Thyroid gland (tissue), 4 donors: ENCODE measurements around the gene CTDSPL2.
"Not testable (repeated sequence)": the region's sequence is repeated elsewhere in the genome, so short reads cannot be mapped to it uniquely, and the experiment has no call there.

Source experiments
- CTCF ChIP-seq, 6 experiments: fragments of 200-600 bp in 3 of 6; fragments of 450-650 bp in 3 of 6; sonication (generic) in 3 of 6; IDR thresholded peaks; one replicate each; pipeline ENCODE4 v1.5.1; 2016 to 2019; ENCODE audit warnings: antibody characterized with exemption in 6 of 6, mild to moderate bottlenecking in 2 of 6, inconsistent platforms in 1 of 6, moderate library complexity in 1 of 6
- POLR2A ChIP-seq, 2 donors: fragments of 450-650 bp; IDR thresholded peaks; one replicate each; pipeline ENCODE4 v1.6.1; 2017; ENCODE audit warnings: antibody characterized with exemption in 2 of 2, mild to moderate bottlenecking in 2 of 2, moderate library complexity in 1 of 2

GRCh38 chr15:44532275-44532674 is 104.8 kb downstream of the CTDSPL2 start:
- not testable (repeated sequence) for TF ChIP-seq CTCF, POLR2A (IDR thresholded peaks at IDR 0.05)
